KOPT-K1 (cell line): ENCODE data around the gene SRSF12.

Experiments used
- H3K27ac ChIP-seq: fragments of 200-600 bp; sonication (generic); 2 replicates; pipeline ENCODE4 v1.5.1; 2016; ENCODE audit warnings: antibody characterized with exemption, mild to moderate bottlenecking, low read depth, low read length; ENCODE audit not compliant: poor library complexity, severe bottlenecking
- H3K36me3 ChIP-seq: fragments of 200-600 bp; sonication (generic); 2 replicates; pipeline ENCODE4 v1.5.1; 2017; ENCODE audit warnings: antibody characterized with exemption, mild to moderate bottlenecking, low read length, moderate library complexity; ENCODE audit not compliant: insufficient read depth
- H3K9me3 ChIP-seq: fragments of 200-600 bp; sonication (generic); 2 replicates; pipeline ENCODE4 v1.5.1; 2017; ENCODE audit warnings: antibody characterized with exemption, low read length, mild to moderate bottlenecking; ENCODE audit not compliant: insufficient read depth, poor library complexity, severe bottlenecking

Gene SRSF12

GRCh38 chr6:89087881-89088280, 30.0 kb downstream of the SRSF12 start:
- Histone ChIP-seq H3K36me3 (peaks cover 26% of the 10 kb centered on the region), H3K9me3 (no peaks in the 10 kb centered on the region), H3K27ac (no peak overlapping the region)

GRCh38 chr6:89085409-89086205, 32.3 kb downstream of the SRSF12 start:
- Histone ChIP-seq H3K27ac (no peak overlapping the region), H3K9me3 (no peaks in the 10 kb centered on the region)

GRCh38 chr6:89084954-89085353, 32.9 kb downstream of the SRSF12 start:
- H3K27ac ChIP-seq: no peak overlapping the region
- peaks cover 26% of the 10 kb centered on the region for H3K36me3 ChIP-seq
- H3K9me3 ChIP-seq: no peaks in the 10 kb centered on the region

More at GRCh38 chr6:89085409-89086205, 32.3 kb downstream of the SRSF12 start:
- peaks cover 26% of the 10 kb centered on the region for H3K36me3 ChIP-seq

- Histone ChIP-seq H3K36me3 (peaks cover 26% of the 10 kb centered on the region), H3K9me3 (no peaks in the 10 kb centered on the region), H3K27ac (no peak overlapping the region)
Measured at GRCh38 chr6:89084542-89084941, 33.3 kb downstream of the SRSF12 start.

GRCh38 chr6:89082486-89082891, 35.4 kb downstream of the SRSF12 start:
- H3K36me3 ChIP-seq: peaks cover 26% of the 10 kb centered on the region
- peak overlapping the region; percentile 85 for H3K27ac ChIP-seq
- no peaks in the 10 kb centered on the region for H3K9me3 ChIP-seq

- H3K27ac ChIP-seq: peak overlapping the region; percentile 85
- no peaks in the 10 kb centered on the region for H3K9me3 ChIP-seq
- peaks cover 26% of the 10 kb centered on the region for H3K36me3 ChIP-seq
Measured at GRCh38 chr6:89081423-89082322, 36.2 kb downstream of the SRSF12 start.

GRCh38 chr6:89081129-89081422, 36.8 kb downstream of the SRSF12 start:
- H3K27ac ChIP-seq: peak overlapping the region; percentile 85
- H3K36me3 ChIP-seq: peaks cover 26% of the 10 kb centered on the region
- H3K9me3 ChIP-seq: no peaks in the 10 kb centered on the region

GRCh38 chr6:89080281-89081128, 37.4 kb downstream of the SRSF12 start, which contains the start of gene PNRC1:
PNRC1 (plus strand) TSS chr6:89080751; CDS start chr6:89080895, 144 bp downstream.
- Histone ChIP-seq H3K9me3 (no peaks in the 10 kb centered on the region), H3K36me3 (peaks cover 22% of the 10 kb centered on the region), H3K27ac (peak within 1 kb of the TSS; percentile 85)

- Histone ChIP-seq H3K9me3 (no peaks in the 10 kb centered on the region), H3K36me3 (peaks cover 13% of the 10 kb centered on the region), H3K27ac (peak overlapping the region; percentile 85)
Measured at GRCh38 chr6:89079511-89080234, 38.2 kb downstream of the SRSF12 start.

GRCh38 chr6:89073840-89074239, 44.0 kb downstream of the SRSF12 start:
- no peaks in the 10 kb centered on the region for H3K9me3 ChIP-seq
- no peaks in the 10 kb centered on the region for H3K36me3 ChIP-seq
- no peak overlapping the region for H3K27ac ChIP-seq

GRCh38 chr6:89073014-89073620, 44.8 kb downstream of the SRSF12 start:
- H3K9me3 ChIP-seq: no peaks in the 10 kb centered on the region
- no peaks in the 10 kb centered on the region for H3K36me3 ChIP-seq
- no peak overlapping the region for H3K27ac ChIP-seq

- no peaks in the 10 kb centered on the region for H3K9me3 ChIP-seq
- H3K36me3 ChIP-seq: no peaks in the 10 kb centered on the region
- H3K27ac ChIP-seq: no peak overlapping the region
Measured at GRCh38 chr6:89071036-89071435, 46.8 kb downstream of the SRSF12 start.

- Histone ChIP-seq H3K9me3 (no peaks in the 10 kb centered on the region), H3K36me3 (no peaks in the 10 kb centered on the region)
Measured at GRCh38 chr6:89069536-89070163, 48.2 kb downstream of the SRSF12 start.

More at GRCh38 chr6:89069536-89070163, 48.2 kb downstream of the SRSF12 start:
- no peak overlapping the region for H3K27ac ChIP-seq
